Measurements from ENCODE around the gene KRT8. TPM values are rescaled to one million over a fixed set of nuclear protein-coding genes. Genes with fewer than 3 reads are reported as not detected.

Gene KRT8
- total RNA-seq (2022; extraction: Qiagen RNA extraction) = 4,606 to 5,335 TPM (median 5,083 TPM) in 5 replicates

DNA sequence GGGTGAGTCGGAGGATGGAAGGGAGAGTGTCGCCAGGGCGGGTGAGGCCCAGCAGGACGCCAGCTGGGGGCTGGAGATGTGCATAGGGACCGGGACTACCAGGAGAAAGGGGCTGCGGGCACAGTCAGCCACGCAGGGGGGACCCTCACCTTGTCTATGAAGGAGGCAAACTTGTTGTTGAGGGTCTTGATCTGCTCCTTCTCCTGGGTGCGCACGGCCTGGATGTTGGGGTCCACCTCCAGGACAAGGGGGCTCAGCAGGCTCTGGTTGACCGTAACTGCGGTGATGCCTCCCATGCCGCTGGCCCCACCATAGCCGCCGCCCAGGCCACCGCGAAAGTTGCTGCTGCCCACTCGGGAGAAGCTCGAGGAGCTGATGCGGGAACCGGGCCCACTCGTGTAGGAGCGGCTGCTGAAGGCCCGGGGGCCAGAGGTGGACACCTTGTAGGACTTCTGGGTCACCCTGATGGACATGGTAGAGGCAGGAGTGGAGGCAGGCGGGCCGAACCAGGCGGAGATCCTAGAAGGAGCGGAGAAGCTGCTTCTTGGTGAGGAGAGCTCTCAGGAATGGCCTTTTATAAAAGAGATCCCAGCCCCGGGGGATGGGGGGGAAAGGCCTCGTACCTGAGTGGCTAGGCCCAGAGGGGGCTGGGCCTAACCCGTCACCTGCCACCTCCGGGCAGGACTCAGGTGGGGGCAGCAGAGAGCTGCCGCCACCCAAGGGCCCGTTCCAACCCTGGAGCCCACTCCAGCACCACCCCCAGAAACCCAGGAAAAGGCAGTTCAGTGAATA lies at the start of gene KRT8:
Gene KRT8 (minus strand): TSS at position 568 of the 792 bp plus-strand sequence. CDS start 95 bp downstream, at position 473.

DNA sequence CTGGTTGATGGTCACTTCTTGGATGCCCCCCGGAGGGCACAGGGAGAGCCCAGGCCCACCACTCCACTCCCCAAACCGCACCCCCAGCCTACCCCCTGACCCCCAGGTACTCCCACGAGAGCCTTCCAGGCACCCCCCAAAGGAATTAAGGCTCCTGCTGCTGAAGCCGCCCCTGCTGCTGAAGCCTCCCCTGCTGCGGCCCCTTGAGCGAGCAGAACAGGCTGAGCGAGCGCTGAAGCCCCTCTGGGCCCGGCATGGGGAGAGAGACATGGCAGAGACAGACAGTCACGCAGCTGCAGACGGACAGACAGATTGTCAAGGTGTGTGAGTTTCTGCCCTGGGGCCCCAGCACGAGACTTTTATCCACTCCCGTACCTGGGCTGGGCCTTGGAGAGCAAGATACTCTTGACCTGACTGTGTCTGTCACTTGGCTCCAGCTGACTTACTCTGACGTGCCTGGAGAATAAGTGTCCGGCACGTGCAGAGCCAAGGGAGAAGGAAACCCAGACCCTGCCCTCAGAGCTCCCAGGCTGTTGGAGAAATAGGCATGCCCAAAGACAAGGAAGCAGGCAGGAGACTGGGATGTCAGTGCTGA lies 56.1 kb downstream of the KRT8 start, which contains the start of gene KRT78:
Gene KRT78 (minus strand): TSS at position 334 of the 595 bp plus-strand sequence. CDS start 64 bp downstream, at position 270.

Other genes with a start within 250 kb of the KRT8 start
- gene KRT1, start 224.7 kb downstream of the KRT8 start, total RNA-seq (2022; extraction: Qiagen RNA extraction) = not detected in 5 replicates
- not detected in 5 replicates for gene KRT77, start 201.6 kb downstream of the KRT8 start, total RNA-seq (2022; extraction: Qiagen RNA extraction)
- gene KRT76, start 127.7 kb downstream of the KRT8 start, total RNA-seq (2022; extraction: Qiagen RNA extraction) = not detected in 5 replicates
- gene KRT3, start 109.0 kb downstream of the KRT8 start, total RNA-seq (2022; extraction: Qiagen RNA extraction) = 0.03 to 0.13 TPM in 2 of 5 replicates, not detected in the others
- gene KRT4, start 91.0 kb downstream of the KRT8 start, total RNA-seq (2022; extraction: Qiagen RNA extraction) = 2.6 to 3.6 TPM (median 3.0 TPM) in 5 replicates
- 0.08 TPM in 1 of 5 replicates, not detected in the others for gene KRT79, start 70.8 kb downstream of the KRT8 start, total RNA-seq (2022; extraction: Qiagen RNA extraction)
- 0.07 to 0.45 TPM (median 0.25 TPM) in 4 of 5 replicates, not detected in the other for gene KRT78, start 56.1 kb downstream of the KRT8 start, total RNA-seq (2022; extraction: Qiagen RNA extraction)
- gene KRT18, start 44.0 kb upstream of the KRT8 start, total RNA-seq (2022; extraction: Qiagen RNA extraction) = 3,169 to 3,568 TPM (median 3,500 TPM) in 5 replicates
- gene EIF4B, start 101.4 kb upstream of the KRT8 start, total RNA-seq (2022; extraction: Qiagen RNA extraction) = 222 to 466 TPM (median 261 TPM) in 5 replicates
- gene TNS2, start 145.0 kb upstream of the KRT8 start, total RNA-seq (2022; extraction: Qiagen RNA extraction) = 45.0 to 60.3 TPM (median 57.6 TPM) in 5 replicates
- gene SPRYD3, start 174.3 kb upstream of the KRT8 start, total RNA-seq (2022; extraction: Qiagen RNA extraction) = 35.8 to 38.8 TPM (median 36.8 TPM) in 5 replicates
- gene IGFBP6, start 192.6 kb upstream of the KRT8 start, total RNA-seq (2022; extraction: Qiagen RNA extraction) = 148 to 249 TPM (median 240 TPM) in 5 replicates
- 0.10 to 0.37 TPM (median 0.26 TPM) in 5 replicates for gene SOAT2, start 198.4 kb upstream of the KRT8 start, total RNA-seq (2022; extraction: Qiagen RNA extraction)